ENCODE results near the gene CLECL1.
"Not testable (repeated sequence)": the region's sequence is repeated elsewhere in the genome, so short reads cannot be mapped to it uniquely, and the experiment has no call there.

The CLECL1 gene

DNA sequence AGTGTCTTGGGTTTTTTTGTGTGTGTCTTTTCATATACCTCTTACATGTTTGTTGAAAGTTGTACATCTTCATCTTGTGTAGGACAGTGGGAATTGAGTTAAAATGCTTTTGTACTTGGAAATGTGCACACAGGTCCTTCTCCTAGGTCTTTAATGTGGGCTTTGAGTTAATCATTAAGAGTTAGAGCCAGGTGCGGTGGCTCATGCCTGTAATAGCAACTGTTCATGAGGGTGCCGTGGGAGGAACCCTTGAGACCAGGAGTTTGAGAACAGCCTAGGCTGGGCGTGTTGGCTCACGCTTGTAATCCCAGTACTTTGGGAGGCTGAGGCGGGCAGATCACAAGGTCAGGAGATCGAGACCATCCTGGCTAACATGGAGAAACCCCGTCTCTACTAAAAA lies 13.9 kb downstream of the CLECL1 start:
- no peak for DNase-seq

DNA sequence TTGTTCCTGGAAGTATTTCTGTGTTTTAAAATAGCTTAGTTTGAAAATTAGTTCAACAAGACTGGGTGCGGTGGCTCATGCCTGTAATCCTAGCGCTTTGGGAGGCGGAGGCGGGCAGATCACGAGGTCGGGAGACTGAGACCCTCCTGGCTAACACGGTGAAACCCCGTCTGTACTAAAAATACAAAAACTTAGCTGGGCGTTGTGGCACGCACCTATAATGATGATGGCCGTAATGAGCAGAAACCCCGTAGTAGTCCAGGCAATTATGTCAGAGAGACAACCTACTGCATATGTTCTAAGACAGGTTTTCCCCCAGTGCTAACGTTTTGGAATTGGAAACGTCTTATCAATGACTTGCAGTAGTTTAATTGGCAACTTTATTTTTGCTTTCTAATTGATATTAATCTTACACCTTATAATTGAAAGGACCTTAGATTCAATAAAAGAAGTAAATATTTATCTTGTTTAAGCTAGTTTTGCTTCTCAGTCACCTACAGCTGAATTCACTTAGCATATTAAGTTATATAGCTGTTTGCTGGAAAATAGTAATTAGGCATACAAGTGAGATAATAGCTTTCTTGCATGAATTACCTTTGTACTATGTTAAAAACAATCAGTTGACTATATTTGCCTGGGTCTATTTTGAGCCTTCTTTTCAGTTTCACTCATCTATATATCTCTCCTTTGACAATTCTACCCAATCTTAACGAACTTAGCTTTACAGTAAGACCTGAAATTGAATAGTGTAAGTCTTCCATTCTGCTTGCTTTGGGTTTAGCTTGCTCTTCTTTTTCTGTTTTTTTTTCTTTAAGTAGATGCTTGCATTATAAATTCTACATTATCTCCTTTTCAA lies 15.6 kb downstream of the CLECL1 start:
- no peak for DNase-seq

GRCh38 chr12:9713032-9713558 lies 19.8 kb downstream of the CLECL1 start:
- DNase-seq = not testable (repeated sequence)

DNA sequence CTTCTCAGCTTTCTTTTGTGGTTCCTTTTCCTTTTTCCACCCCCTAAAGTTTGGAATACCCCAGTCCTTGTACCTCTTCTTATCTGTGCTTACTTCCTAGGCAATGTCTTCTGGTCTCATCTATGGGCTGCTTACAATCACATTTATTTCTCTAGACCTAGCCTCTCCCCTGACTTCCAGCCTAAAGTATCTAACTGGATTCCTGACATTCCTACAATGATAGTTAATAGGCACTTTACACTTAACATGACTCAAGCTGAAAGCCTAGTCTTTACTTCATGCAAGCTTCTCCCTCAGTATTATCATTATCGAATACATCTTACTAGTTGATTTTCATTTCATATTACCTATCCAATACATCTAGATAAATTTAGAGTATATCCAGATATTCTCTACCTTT lies 21.2 kb downstream of the CLECL1 start:
- DNase-seq = no peak

DNA sequence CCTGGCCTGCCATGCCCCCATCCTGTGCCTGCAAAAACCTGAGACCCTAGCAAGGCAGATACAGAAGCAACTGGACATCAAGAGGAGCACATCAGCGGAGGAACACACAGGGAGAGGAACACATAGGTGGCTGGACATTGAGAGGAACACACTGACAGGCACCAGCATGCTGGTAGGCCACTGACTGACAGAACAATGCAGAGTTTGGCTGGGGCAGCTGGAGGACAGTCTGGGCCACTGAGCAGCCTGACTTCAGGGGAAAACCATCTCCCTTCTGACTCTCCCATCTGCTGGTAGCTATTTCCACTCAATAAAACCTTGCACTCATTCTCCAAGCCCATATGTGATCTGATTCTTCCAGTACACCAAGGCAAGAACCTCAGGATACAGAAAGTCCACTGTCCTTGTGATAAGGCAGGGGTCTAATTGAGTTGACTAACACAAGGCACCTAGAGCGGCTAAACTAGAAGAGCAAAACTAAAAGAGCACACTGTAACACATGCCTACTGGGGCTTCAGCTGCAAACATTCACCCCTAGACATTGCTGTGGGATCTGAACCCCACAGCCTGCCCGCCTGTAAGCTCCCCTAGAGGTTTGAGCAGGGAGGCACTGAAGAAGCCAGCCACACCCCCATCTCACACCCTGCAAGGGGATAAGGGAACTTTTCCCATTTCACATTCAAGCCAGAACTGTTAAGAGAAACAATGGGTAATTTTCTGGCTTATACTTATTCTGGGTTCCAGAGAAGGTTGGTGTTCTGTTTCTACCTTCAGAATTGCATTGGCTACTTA lies 22.1 kb downstream of the CLECL1 start:
- DNase-seq = no peak

DNA sequence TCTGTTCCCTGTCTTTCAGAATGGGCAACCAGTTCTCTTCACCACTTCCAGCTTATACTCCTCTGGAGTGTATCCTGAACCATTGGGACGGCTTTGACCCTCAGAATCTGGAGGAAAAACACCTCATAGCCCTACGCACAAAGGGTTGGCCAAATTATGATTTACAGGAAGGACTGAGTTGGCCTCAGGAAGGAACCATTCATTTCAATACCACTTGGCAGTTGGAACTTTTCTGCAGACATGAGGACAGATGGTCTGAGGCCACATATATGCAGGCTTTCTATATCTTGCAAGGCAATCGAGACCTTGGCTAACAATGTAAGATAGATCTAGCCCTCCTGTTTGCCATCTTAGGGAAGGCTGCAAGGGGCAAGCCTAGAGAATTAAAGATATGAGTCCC lies 24.0 kb downstream of the CLECL1 start:
- no peak for DNase-seq

DNA sequence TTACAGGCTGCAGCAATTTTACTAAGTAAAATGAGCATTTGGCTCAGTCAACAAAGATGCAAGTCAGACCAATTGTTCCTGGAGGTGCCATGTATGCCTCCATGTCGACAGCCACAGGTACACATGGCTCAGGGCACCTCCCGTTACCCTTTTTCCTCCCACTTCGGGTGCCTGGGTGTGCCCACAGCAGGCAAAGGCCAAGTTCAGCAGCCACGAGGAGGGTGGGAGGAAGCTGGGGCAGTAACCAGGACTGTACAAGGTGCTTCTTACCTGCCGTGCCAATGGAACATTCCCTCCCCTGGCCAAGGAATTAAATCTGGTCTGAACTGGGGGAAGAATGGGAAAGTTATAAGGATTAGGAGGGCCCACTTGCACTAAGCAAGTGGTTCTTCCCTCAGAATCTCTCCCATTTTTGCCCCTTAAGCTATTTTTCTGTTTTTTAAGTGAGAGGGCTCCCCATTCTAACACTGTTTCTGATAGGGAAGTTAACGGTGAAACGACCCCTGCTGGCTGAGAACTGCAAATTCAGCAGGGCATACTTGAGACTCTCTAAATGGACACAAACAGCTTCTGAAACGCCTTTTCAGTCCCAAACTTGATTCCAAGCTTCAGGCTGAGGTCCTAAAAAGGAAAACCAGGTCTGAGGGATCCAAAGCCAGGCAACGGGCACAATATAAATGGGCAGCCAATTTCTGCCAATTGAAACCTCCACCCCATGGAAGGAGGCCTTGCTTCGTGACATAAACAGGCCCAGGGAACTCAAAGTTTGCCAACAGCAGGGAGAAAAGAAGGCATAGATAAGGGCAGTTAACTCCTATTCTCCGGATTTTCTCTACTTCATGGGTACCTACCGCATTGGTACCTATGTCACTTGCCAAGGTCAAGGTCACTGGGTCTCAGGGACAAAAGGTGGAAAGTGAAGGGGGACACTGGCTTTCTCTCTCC lies 24.8 kb downstream of the CLECL1 start:
- DNase-seq = peak; percentile 68

DNA sequence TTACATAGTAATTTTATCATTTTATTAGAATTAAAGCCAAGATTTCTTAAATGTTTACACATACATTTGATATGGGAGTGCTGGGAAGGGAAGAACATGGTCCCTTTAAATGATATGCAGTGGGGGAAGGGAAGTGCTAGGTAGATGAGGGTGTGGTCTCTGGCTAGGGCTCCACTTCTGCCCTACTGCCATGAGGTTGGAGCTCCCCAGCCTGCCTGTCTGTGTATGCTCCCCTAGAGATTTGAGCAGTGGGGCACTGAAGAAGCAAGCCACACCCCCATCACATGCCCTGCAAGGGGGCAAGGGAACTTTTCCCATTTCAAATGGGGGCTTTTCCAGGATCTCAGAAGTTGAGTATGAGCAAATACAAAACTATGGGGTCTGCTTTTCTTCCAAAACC lies 25.5 kb downstream of the CLECL1 start:
- DNase-seq = no peak

DNA sequence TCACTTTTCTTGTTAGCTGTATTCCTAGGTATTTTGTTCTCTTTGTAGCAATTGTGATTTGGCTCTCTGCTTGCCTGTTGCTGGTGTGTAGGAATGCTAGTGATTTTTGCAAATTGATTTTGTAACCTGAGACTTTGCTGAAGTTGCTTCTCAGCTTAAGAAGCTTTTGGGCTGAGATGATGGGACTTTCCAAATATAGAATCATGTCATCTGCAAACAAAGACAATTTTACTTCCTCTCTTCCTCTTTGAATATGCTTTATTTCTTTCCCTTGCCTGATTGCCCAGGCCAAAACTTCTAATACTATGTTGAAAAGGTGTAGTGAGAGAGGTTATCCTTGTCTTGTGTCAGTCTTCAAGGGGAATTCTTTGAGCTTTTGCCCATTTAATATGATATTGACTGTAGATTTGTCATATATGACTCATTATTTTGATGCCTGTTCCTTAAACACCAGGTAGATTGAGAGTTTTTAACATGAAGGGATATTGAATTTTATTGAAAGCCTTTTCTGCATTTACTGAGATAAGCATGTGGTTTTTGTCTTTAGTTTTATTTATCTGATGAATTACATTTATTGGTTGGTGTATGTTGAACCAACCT lies 26.7 kb downstream of the CLECL1 start:
- peak; percentile 36 for DNase-seq

DNA sequence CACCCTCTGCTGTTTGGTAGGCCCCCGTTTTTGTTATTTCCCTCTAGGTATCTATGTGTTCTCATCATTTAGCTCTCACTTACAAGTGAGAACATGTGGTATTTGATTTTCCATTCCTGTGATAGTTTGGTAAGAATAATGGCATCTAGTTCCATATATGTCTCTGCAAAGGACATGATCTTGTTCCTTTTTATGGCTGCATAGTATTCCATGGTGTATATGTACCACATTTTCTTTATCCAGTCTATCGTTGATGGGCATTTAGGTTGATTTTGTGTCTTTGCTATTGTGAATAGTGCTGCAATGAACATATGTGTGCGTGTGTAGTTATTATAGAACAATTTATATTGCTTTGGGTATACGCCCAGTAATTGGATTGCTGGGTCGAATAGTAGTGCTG lies 28.3 kb downstream of the CLECL1 start:
- DNase-seq = not testable (repeated sequence)

GRCh38 chr12:9702255-9702654 lies 30.6 kb downstream of the CLECL1 start:
- no peak for DNase-seq

DNA sequence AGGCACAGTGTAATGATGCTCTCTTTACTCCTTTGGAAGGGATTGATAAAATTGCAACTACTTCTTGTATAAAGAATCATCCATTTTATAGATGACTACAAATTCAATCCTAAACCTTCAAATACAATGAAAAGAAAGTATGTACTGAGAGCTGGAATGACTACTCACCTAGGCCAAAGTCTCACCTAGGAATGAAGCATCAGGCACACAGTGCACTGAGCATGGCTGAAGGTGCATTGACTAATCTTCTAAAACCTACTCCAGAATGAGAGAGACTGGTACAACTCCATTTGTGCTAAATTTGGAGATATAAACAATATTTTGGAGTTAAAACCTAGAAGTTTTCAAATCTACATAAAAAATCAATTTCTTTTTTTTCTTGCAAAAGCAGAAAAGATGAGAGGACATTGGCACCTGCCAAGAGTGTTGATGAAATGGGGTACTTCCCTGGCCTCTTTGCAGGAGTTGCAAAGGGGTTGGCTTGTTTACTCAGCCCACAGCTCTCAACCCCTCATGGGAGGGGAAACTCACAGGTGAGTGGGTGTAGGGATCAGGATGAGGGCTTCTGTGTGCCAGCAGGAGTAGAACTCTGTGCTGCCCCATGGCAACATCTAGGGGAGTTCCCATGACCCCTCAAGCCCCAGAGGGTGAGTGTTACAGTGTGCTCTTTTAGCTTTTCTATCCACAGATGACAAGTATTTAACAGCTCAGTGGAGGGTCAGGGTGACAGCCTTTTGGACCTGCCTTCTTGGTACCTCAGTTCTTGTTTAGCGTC lies 31.3 kb downstream of the CLECL1 start:
- no peak for DNase-seq

GRCh38 chr12:9700606-9700956 lies 32.3 kb downstream of the CLECL1 start:
- DNase-seq = no peak

DNA sequence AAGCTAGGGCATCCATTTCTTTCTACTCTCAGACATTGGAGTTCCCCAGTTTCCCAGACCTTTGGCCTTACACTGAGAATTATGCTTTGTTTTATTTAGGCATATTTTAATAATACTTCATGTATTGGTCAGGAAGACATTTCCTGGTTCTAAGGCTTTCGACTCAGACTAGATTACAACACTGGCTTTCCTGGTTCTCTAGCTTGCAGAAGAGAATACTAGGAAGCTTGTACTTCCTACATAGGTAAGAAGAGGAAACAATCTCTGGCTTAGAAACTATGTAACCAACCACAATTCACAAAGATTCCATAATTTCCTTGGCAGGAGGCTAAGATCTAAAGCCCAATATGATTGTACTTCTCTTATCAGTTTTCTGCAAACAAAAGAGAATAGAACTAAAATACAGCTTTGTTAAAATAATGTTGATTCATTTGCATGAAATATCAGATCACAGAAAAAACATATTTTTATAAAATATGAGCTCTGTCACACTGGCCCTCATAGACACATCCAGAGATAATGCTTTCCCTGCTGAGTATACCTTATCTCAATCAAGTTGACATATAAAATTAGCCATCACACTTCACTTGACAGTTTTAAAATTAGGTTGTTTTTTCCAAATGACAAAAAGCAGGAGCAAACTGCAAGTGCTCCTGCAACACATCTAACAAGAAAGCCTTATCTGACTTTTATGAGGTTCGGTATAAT lies 32.8 kb downstream of the CLECL1 start:
- no peak for DNase-seq

DNA sequence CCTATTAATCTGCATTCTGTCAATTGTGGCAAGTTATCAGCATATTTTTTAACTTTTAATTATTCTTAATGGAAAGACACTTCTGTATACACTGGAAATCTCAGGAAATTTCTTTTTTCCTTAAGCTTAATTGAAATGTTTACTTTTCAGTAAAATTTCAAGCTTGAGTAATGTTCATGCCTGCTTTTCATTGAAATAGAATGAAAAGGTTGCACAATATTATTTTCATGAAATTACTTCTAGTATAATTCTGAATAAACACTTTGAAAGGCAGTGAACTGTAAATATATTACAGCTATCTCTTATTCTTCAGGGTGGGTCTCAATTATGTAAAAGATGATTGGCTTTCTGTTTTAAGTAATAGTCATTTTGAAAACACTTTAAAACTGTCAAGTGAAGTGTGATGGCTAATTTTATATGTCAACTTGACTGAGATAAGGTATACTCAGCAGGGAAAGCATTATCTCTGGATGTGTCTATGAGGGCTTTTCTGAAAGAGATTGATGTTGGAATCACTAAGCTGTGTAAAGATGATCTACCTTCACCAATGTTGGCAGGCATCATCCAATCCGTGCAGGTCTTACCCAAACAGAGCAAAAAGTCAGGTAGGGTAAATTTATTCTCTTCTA lies 33.5 kb downstream of the CLECL1 start:
- DNase-seq = no peak

DNA sequence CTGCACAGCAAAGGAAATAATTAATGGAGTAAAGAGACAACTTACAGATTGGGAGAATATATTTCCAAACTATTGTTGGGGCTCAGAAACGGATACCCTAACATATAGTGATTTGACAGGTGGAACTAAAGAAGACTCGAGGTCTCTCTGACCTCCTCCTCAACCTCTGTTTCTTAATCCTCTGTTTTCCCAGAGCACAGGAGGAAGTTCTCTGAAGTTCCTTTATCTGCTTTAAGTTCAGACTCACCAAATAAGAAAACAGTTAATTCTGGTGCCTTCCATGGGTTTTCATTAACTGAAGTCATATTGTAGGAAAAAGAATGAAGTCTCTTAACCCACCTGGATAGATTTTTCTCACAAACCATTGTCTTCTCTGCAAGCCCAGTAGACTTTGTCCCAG lies 34.2 kb downstream of the CLECL1 start:
- DNase-seq = no peak

GRCh38 chr12:9697619-9698018 lies 35.3 kb downstream of the CLECL1 start:
- DNase-seq = no peak

- not testable (repeated sequence) for DNase-seq
Observed at GRCh38 chr12:9695661-9696060, 37.2 kb downstream of the CLECL1 start.

DNA sequence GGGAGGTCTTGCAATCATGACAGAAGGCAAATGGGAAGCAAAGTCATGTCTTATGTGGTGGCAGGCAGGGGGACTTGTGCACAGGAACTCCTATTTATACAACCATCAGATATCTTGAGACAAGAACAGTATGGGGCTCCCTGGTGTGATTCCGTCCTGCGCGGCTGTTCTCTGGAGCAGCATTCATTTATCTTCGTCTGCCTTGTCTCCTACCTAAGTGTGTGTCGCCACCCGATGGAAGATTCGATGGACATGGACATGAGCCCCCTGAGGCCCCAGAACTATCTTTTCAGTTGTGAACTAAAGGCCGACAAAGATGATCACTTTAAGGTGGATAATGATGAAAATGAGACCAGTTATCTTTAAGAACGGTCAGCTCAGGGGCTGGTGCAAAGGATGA lies 37.7 kb downstream of the CLECL1 start:
- not testable (repeated sequence) for DNase-seq

- peak; percentile 67 for DNase-seq
Observed at GRCh38 chr12:9694241-9694640, 38.7 kb downstream of the CLECL1 start.

Data from suppressor macrophage treated with lipopolysaccharide for 4 hours (primary cell).